Measurements from ENCODE around the gene ZNF385D. TPM values are rescaled to one million over a fixed set of nuclear protein-coding genes. Genes with fewer than 3 reads are reported as not detected.

Gene ZNF385D
- polyA plus RNA-seq, 1 of the 3 experiments (the other 2 are of a cell fraction), result 1.8 TPM

DNA sequence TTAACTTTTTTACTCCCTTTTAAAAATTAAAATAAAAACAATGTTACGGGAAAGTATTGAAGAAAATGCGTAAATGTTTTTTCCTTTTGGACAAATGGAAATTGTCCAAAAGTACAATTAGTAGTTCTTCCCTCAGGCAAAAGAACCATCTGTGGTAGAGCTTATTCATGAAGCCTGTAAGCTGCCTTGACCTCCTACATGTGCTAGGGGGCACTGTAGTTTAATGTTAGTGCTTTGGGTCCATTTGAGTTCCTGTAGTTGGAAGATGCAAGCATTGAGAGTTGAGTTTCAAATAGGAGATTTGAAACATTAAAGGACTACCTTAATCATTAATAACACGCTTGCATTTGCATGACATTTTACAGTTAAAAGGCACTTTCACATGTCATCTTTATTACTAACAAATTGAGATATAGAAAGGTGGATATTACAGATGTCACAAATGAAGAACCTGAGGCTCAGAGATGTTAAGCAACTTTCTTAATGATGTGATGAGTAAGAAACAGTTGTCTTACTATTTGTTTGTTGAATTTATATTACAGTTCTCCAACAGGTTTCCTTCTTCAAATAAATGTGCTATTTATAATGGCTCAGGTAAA is 1.8 kb upstream of the ZNF385D start (continued):
- TF ChIP-seq SMC3 (IDR thresholded peaks at IDR 0.05; ENCODE audit: low read depth, low read length) (peak; percentile 69), YY1 (IDR thresholded peaks at IDR 0.05; ENCODE audit: low read depth) (no peak), POLR2AphosphoS5 (IDR thresholded peaks at IDR 0.05; ENCODE audit: low read depth, low read length) (no peak), RXRA (IDR thresholded peaks at IDR 0.05; ENCODE audit: borderline replicate concordance, low read depth) (no peak), RCOR1 (IDR thresholded peaks at IDR 0.05; ENCODE audit: low read length) (peak; percentile 51; the same call in 1 of the 2 replicates), RAD21 (IDR thresholded peaks at IDR 0.05; ENCODE audit: low read length) (peak; percentile 91), SIN3A (IDR thresholded peaks at IDR 0.05; ENCODE audit: borderline replicate concordance, low read depth, low read length) (no peak), NRF1 (IDR thresholded peaks at IDR 0.05; ENCODE audit: low read depth, low read length) (no peak), FOXM1 (IDR thresholded peaks at IDR 0.05; ENCODE audit: low read depth) (no peak), FOXJ3 (CRISPR knock-in tag; IDR thresholded peaks at IDR 0.05) (no peak), NFIC (IDR thresholded peaks at IDR 0.05; ENCODE audit: borderline replicate concordance) (no peak), TAF1 (IDR thresholded peaks at IDR 0.05; ENCODE audit: borderline replicate concordance, low read depth, low read length) (no peak), EP300 (IDR thresholded peaks at IDR 0.05; ENCODE audit: borderline replicate concordance in 1 of 2, low read depth in 1 of 2, low read length in 1 of 2) (peak in 1 of 2 experiments; percentile 48; a peak in 2 of 4 replicates), TEAD4 (IDR thresholded peaks at IDR 0.05; ENCODE audit: borderline replicate concordance, insufficient read depth) (no peak), MXI1 (IDR thresholded peaks at IDR 0.05; ENCODE audit: low read depth, low read length) (no peak), GABPA (IDR thresholded peaks at IDR 0.05; ENCODE audit: low read depth) (no peak), FOSL2 (IDR thresholded peaks at IDR 0.05; ENCODE audit: borderline replicate concordance, low read depth) (no peak), GATA2 (CRISPR knock-in tag; IDR thresholded peaks at IDR 0.05) (no peak)
- TF ChIP-seq, protein P1, sequence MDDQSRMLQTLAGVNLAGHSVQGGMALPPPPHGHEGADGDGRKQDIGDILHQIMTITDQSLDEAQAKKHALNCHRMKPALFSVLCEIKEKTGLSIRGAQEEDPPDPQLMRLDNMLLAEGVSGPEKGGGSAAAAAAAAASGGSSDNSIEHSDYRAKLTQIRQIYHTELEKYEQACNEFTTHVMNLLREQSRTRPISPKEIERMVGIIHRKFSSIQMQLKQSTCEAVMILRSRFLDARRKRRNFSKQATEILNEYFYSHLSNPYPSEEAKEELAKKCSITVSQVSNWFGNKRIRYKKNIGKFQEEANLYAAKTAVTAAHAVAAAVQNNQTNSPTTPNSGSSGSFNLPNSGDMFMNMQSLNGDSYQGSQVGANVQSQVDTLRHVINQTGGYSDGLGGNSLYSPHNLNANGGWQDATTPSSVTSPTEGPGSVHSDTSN (IDR thresholded peaks at IDR 0.05), result no peak
- TF ChIP-seq, protein P2, sequence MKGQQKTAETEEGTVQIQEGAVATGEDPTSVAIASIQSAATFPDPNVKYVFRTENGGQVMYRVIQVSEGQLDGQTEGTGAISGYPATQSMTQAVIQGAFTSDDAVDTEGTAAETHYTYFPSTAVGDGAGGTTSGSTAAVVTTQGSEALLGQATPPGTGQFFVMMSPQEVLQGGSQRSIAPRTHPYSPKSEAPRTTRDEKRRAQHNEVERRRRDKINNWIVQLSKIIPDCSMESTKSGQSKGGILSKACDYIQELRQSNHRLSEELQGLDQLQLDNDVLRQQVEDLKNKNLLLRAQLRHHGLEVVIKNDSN (IDR thresholded peaks at IDR 0.05; ENCODE audit: borderline replicate concordance, low read depth), result no peak
- TF ChIP-seq, protein P3, sequence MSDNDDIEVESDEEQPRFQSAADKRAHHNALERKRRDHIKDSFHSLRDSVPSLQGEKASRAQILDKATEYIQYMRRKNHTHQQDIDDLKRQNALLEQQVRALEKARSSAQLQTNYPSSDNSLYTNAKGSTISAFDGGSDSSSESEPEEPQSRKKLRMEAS (IDR thresholded peaks at IDR 0.05; ENCODE audit: low read depth), result no peak
- TF ChIP-seq, protein P4, sequence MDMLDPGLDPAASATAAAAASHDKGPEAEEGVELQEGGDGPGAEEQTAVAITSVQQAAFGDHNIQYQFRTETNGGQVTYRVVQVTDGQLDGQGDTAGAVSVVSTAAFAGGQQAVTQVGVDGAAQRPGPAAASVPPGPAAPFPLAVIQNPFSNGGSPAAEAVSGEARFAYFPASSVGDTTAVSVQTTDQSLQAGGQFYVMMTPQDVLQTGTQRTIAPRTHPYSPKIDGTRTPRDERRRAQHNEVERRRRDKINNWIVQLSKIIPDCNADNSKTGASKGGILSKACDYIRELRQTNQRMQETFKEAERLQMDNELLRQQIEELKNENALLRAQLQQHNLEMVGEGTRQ (IDR thresholded peaks at IDR 0.05; ENCODE audit: borderline replicate concordance, low read depth, low read length), result no peak

Data from SK-N-SH (cell line).